PFSK-1 (cell line): ENCODE measurements around the gene ZCCHC2.

Experiments
- FOXP2 ChIP-seq: optimal IDR thresholded peaks from 2 replicates; pipeline ENCODE3; 2011; ENCODE audit warnings: borderline replicate concordance, control low read depth, inconsistent platforms; ENCODE audit not compliant: insufficient read depth; ENCODE audit errors: extremely low read length, extremely low read depth
- POLR2AphosphoS5 ChIP-seq: IDR thresholded peaks from 2 replicates; pipeline ENCODE4 v1.6.1; 2012; ENCODE audit warnings: low read depth, mild to moderate bottlenecking, control low read depth, low read length, moderate library complexity
- SIN3A ChIP-seq: IDR thresholded peaks from 2 replicates; pipeline ENCODE4 v1.6.1; 2012; ENCODE audit warnings: mild to moderate bottlenecking, low read length, moderate library complexity, borderline replicate concordance; ENCODE audit not compliant: insufficient read depth
- TAF1 ChIP-seq: IDR thresholded peaks from 2 replicates; pipeline ENCODE4 v1.6.1; 2012; ENCODE audit warnings: low read length, control low read depth, borderline replicate concordance; ENCODE audit not compliant: insufficient read depth
- TF ChIP-seq, protein P1 (sequence below), 2 experiments: IDR thresholded peaks; 2 replicates each; pipeline versions ENCODE4 v1.6.1 to v1.8.0; 2011 to 2012; ENCODE audit warnings: low read depth in 2 of 2, low read length in 2 of 2, control low read depth in 1 of 2, inconsistent platforms in 1 of 2, mild to moderate bottlenecking in 1 of 2, moderate library complexity in 1 of 2; ENCODE audit not compliant: insufficient read depth in 1 of 2

GRCh38 chr18:62550746-62551145 lies 27.9 kb downstream of the ZCCHC2 start:
- TF ChIP-seq, protein P1, sequence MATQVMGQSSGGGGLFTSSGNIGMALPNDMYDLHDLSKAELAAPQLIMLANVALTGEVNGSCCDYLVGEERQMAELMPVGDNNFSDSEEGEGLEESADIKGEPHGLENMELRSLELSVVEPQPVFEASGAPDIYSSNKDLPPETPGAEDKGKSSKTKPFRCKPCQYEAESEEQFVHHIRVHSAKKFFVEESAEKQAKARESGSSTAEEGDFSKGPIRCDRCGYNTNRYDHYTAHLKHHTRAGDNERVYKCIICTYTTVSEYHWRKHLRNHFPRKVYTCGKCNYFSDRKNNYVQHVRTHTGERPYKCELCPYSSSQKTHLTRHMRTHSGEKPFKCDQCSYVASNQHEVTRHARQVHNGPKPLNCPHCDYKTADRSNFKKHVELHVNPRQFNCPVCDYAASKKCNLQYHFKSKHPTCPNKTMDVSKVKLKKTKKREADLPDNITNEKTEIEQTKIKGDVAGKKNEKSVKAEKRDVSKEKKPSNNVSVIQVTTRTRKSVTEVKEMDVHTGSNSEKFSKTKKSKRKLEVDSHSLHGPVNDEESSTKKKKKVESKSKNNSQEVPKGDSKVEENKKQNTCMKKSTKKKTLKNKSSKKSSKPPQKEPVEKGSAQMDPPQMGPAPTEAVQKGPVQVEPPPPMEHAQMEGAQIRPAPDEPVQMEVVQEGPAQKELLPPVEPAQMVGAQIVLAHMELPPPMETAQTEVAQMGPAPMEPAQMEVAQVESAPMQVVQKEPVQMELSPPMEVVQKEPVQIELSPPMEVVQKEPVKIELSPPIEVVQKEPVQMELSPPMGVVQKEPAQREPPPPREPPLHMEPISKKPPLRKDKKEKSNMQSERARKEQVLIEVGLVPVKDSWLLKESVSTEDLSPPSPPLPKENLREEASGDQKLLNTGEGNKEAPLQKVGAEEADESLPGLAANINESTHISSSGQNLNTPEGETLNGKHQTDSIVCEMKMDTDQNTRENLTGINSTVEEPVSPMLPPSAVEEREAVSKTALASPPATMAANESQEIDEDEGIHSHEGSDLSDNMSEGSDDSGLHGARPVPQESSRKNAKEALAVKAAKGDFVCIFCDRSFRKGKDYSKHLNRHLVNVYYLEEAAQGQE (IDR thresholded peaks at IDR 0.05; ENCODE audit: insufficient read depth in 1 of 2, low read depth in 2 of 2, low read length in 2 of 2), result no peak
- no peak for TF ChIP-seq POLR2AphosphoS5
- no peak for TF ChIP-seq SIN3A
- TF ChIP-seq TAF1, result no peak
- no peak for TF ChIP-seq FOXP2
